ENCODE results near the gene SLC25A48. TPM values are rescaled to one million over a fixed set of nuclear protein-coding genes. Genes with fewer than 3 reads are reported as not detected.

Gene SLC25A48
- total RNA-seq, 1 experiment from 2014 or later = not detected

GRCh38 chr5:135886136-135886535, 51.7 kb downstream of the SLC25A48 start:
- no peak overlapping the region for H3K4me3 ChIP-seq (ENCODE audit: low read length)
- H3K9me3 ChIP-seq (ENCODE audit: low read length) = no peaks in the 10 kb centered on the region
- H2AFZ ChIP-seq (ENCODE audit: low read length) = no peak overlapping the region
- no peaks in the 10 kb centered on the region for H4K20me1 ChIP-seq (ENCODE audit: insufficient read depth, low read depth, low read length)
- no peak for DNase-seq
- no peaks in the 10 kb centered on the region for H3K79me2 ChIP-seq (ENCODE audit: low read length)
- H3K36me3 ChIP-seq (ENCODE audit: insufficient read depth, low read length) = no peaks in the 10 kb centered on the region
- H3K27me3 ChIP-seq (ENCODE audit: low read length) = no peaks in the 10 kb centered on the region
- no peaks in the 10 kb centered on the region for H3K4me1 ChIP-seq (ENCODE audit: low read length)
- no peaks in the 10 kb centered on the region for H3K9me2 ChIP-seq (replicated peaks; ENCODE audit: insufficient read depth, low read length)
- no peak overlapping the region for H3K27ac ChIP-seq (ENCODE audit: low read length)
- H3K4me2 ChIP-seq (ENCODE audit: low read depth, low read length, poor library complexity, severe bottlenecking) = no peak overlapping the region
- no peak overlapping the region for H3K9ac ChIP-seq (ENCODE audit: low read length)

- H4K20me1 ChIP-seq (ENCODE audit: insufficient read depth, low read depth, low read length) = no peaks in the 10 kb centered on the region
- H3K9me3 ChIP-seq (ENCODE audit: low read length) = no peaks in the 10 kb centered on the region
- H3K4me3 ChIP-seq (ENCODE audit: low read length) = no peak overlapping the region
- H3K9me2 ChIP-seq (replicated peaks; ENCODE audit: insufficient read depth, low read length) = no peaks in the 10 kb centered on the region
- H3K79me2 ChIP-seq (ENCODE audit: low read length) = no peaks in the 10 kb centered on the region
- H2AFZ ChIP-seq (ENCODE audit: low read length) = no peak overlapping the region
- no peaks in the 10 kb centered on the region for H3K27me3 ChIP-seq (ENCODE audit: low read length)
- H3K9ac ChIP-seq (ENCODE audit: low read length) = no peak overlapping the region
- no peaks in the 10 kb centered on the region for H3K36me3 ChIP-seq (ENCODE audit: insufficient read depth, low read length)
- H3K4me1 ChIP-seq (ENCODE audit: low read length) = no peaks in the 10 kb centered on the region
- peak; percentile 86 for DNase-seq
- no peak overlapping the region for H3K27ac ChIP-seq (ENCODE audit: low read length)
- no peak overlapping the region for H3K4me2 ChIP-seq (ENCODE audit: low read depth, low read length, poor library complexity, severe bottlenecking)
Measured at GRCh38 chr5:135887447-135887864, 53.0 kb downstream of the SLC25A48 start.

GRCh38 chr5:135887881-135888614, 53.6 kb downstream of the SLC25A48 start:
- no peaks in the 10 kb centered on the region for H3K27me3 ChIP-seq (ENCODE audit: low read length)
- H3K27ac ChIP-seq (ENCODE audit: low read length) = no peak overlapping the region
- H3K4me3 ChIP-seq (ENCODE audit: low read length) = no peak overlapping the region
- H3K36me3 ChIP-seq (ENCODE audit: insufficient read depth, low read length) = no peaks in the 10 kb centered on the region
- no peaks in the 10 kb centered on the region for H3K4me1 ChIP-seq (ENCODE audit: low read length)
- no peaks in the 10 kb centered on the region for H3K9me2 ChIP-seq (replicated peaks; ENCODE audit: insufficient read depth, low read length)
- no peak overlapping the region for H2AFZ ChIP-seq (ENCODE audit: low read length)
- H4K20me1 ChIP-seq (ENCODE audit: insufficient read depth, low read depth, low read length) = no peaks in the 10 kb centered on the region
- no peaks in the 10 kb centered on the region for H3K9me3 ChIP-seq (ENCODE audit: low read length)
- no peaks in the 10 kb centered on the region for H3K79me2 ChIP-seq (ENCODE audit: low read length)
- no peak overlapping the region for H3K4me2 ChIP-seq (ENCODE audit: low read depth, low read length, poor library complexity, severe bottlenecking)
- no peak overlapping the region for H3K9ac ChIP-seq (ENCODE audit: low read length)
- DNase-seq = no peak

GRCh38 chr5:135890296-135890695, 55.8 kb downstream of the SLC25A48 start:
- Histone ChIP-seq H3K4me1 (ENCODE audit: low read length) (no peaks in the 10 kb centered on the region), H3K4me2 (ENCODE audit: low read depth, low read length, poor library complexity, severe bottlenecking) (no peak overlapping the region), H3K36me3 (ENCODE audit: insufficient read depth, low read length) (no peaks in the 10 kb centered on the region), H3K9me2 (replicated peaks; ENCODE audit: insufficient read depth, low read length) (no peaks in the 10 kb centered on the region), H3K27me3 (ENCODE audit: low read length) (no peaks in the 10 kb centered on the region), H2AFZ (ENCODE audit: low read length) (no peak overlapping the region), H3K27ac (ENCODE audit: low read length) (no peak overlapping the region), H3K9ac (ENCODE audit: low read length) (no peak overlapping the region), H3K9me3 (ENCODE audit: low read length) (no peaks in the 10 kb centered on the region), H4K20me1 (ENCODE audit: insufficient read depth, low read depth, low read length) (no peaks in the 10 kb centered on the region), H3K4me3 (ENCODE audit: low read length) (no peak overlapping the region), H3K79me2 (ENCODE audit: low read length) (no peaks in the 10 kb centered on the region)
- DNase-seq = no peak

- no peaks in the 10 kb centered on the region for H3K9me3 ChIP-seq (ENCODE audit: low read length)
- H3K27ac ChIP-seq (ENCODE audit: low read length) = no peak overlapping the region
- no peaks in the 10 kb centered on the region for H3K9me2 ChIP-seq (replicated peaks; ENCODE audit: insufficient read depth, low read length)
- no peak overlapping the region for H3K4me3 ChIP-seq (ENCODE audit: low read length)
- no peaks in the 10 kb centered on the region for H3K27me3 ChIP-seq (ENCODE audit: low read length)
- no peak overlapping the region for H2AFZ ChIP-seq (ENCODE audit: low read length)
- no peaks in the 10 kb centered on the region for H3K36me3 ChIP-seq (ENCODE audit: insufficient read depth, low read length)
- no peak overlapping the region for H3K9ac ChIP-seq (ENCODE audit: low read length)
- H3K4me1 ChIP-seq (ENCODE audit: low read length) = no peaks in the 10 kb centered on the region
- DNase-seq = no peak
- no peaks in the 10 kb centered on the region for H4K20me1 ChIP-seq (ENCODE audit: insufficient read depth, low read depth, low read length)
- H3K79me2 ChIP-seq (ENCODE audit: low read length) = no peaks in the 10 kb centered on the region
- no peak overlapping the region for H3K4me2 ChIP-seq (ENCODE audit: low read depth, low read length, poor library complexity, severe bottlenecking)
Measured at GRCh38 chr5:135890867-135891266, 56.4 kb downstream of the SLC25A48 start.

GRCh38 chr5:135891268-135891667, 56.8 kb downstream of the SLC25A48 start:
- no peak overlapping the region for H3K27ac ChIP-seq (ENCODE audit: low read length)
- H3K4me1 ChIP-seq (ENCODE audit: low read length) = no peaks in the 10 kb centered on the region
- H2AFZ ChIP-seq (ENCODE audit: low read length) = no peak overlapping the region
- no peak for DNase-seq
- no peaks in the 10 kb centered on the region for H4K20me1 ChIP-seq (ENCODE audit: insufficient read depth, low read depth, low read length)
- H3K79me2 ChIP-seq (ENCODE audit: low read length) = no peaks in the 10 kb centered on the region
- H3K4me2 ChIP-seq (ENCODE audit: low read depth, low read length, poor library complexity, severe bottlenecking) = no peak overlapping the region
- no peaks in the 10 kb centered on the region for H3K36me3 ChIP-seq (ENCODE audit: insufficient read depth, low read length)
- no peak overlapping the region for H3K4me3 ChIP-seq (ENCODE audit: low read length)
- H3K9ac ChIP-seq (ENCODE audit: low read length) = no peak overlapping the region
- H3K9me2 ChIP-seq (replicated peaks; ENCODE audit: insufficient read depth, low read length) = no peaks in the 10 kb centered on the region
- H3K27me3 ChIP-seq (ENCODE audit: low read length) = no peaks in the 10 kb centered on the region
- H3K9me3 ChIP-seq (ENCODE audit: low read length) = no peaks in the 10 kb centered on the region

- no peaks in the 10 kb centered on the region for H3K9me2 ChIP-seq (replicated peaks; ENCODE audit: insufficient read depth, low read length)
- H3K9ac ChIP-seq (ENCODE audit: low read length) = no peak overlapping the region
- H3K27me3 ChIP-seq (ENCODE audit: low read length) = no peaks in the 10 kb centered on the region
- H3K4me1 ChIP-seq (ENCODE audit: low read length) = no peaks in the 10 kb centered on the region
- no peak for DNase-seq
- H4K20me1 ChIP-seq (ENCODE audit: insufficient read depth, low read depth, low read length) = no peaks in the 10 kb centered on the region
- no peak overlapping the region for H3K4me2 ChIP-seq (ENCODE audit: low read depth, low read length, poor library complexity, severe bottlenecking)
- H3K36me3 ChIP-seq (ENCODE audit: insufficient read depth, low read length) = no peaks in the 10 kb centered on the region
- no peaks in the 10 kb centered on the region for H3K79me2 ChIP-seq (ENCODE audit: low read length)
- H2AFZ ChIP-seq (ENCODE audit: low read length) = no peak overlapping the region
- H3K27ac ChIP-seq (ENCODE audit: low read length) = no peak overlapping the region
- no peaks in the 10 kb centered on the region for H3K9me3 ChIP-seq (ENCODE audit: low read length)
- no peak overlapping the region for H3K4me3 ChIP-seq (ENCODE audit: low read length)
Measured at GRCh38 chr5:135891791-135892190, 57.3 kb downstream of the SLC25A48 start.

- H3K27ac ChIP-seq (ENCODE audit: low read length) = no peak overlapping the region
- no peak overlapping the region for H2AFZ ChIP-seq (ENCODE audit: low read length)
- H4K20me1 ChIP-seq (ENCODE audit: insufficient read depth, low read depth, low read length) = 0 out of 2 replicates have a peak, but pooled peaks cover 2% of the 10 kb centered on the region
- DNase-seq = no peak
- H3K36me3 ChIP-seq (ENCODE audit: insufficient read depth, low read length) = no peaks in the 10 kb centered on the region
- H3K27me3 ChIP-seq (ENCODE audit: low read length) = no peaks in the 10 kb centered on the region
- H3K9me3 ChIP-seq (ENCODE audit: low read length) = no peaks in the 10 kb centered on the region
- no peaks in the 10 kb centered on the region for H3K9me2 ChIP-seq (replicated peaks; ENCODE audit: insufficient read depth, low read length)
- no peak overlapping the region for H3K4me3 ChIP-seq (ENCODE audit: low read length)
- no peak overlapping the region for H3K9ac ChIP-seq (ENCODE audit: low read length)
- no peaks in the 10 kb centered on the region for H3K4me1 ChIP-seq (ENCODE audit: low read length)
- H3K79me2 ChIP-seq (ENCODE audit: low read length) = no peaks in the 10 kb centered on the region
- no peak overlapping the region for H3K4me2 ChIP-seq (ENCODE audit: low read depth, low read length, poor library complexity, severe bottlenecking)
Measured at GRCh38 chr5:135894276-135894675, 59.8 kb downstream of the SLC25A48 start.
